H7 (cell line): Measurements from ENCODE around the gene TUBA8. TPM values are rescaled to one million over a fixed set of nuclear protein-coding genes. Genes with fewer than 3 reads are reported as not detected.
A peak's percentile ranks its signal among the peaks of the same experiment; 100 is the strongest.
"Not testable (repeated sequence)": the region's sequence is repeated elsewhere in the genome, so short reads cannot be mapped to it uniquely, and the experiment has no call there.

Experiments
- DNase-seq: peaks from one replicate; pipeline ENCODE4 v3.0.0; 2012
- H3K27me3 ChIP-seq: 2 replicates; pipeline ENCODE4 v1.6.0; 2011; ENCODE audit warnings: mild to moderate bottlenecking, low read length; ENCODE audit not compliant: control insufficient read depth, insufficient read depth
- H3K36me3 ChIP-seq: replicated peaks from 2 replicates; pipeline ENCODE4 v1.5.1; 2011; ENCODE audit warnings: low read length; ENCODE audit not compliant: control insufficient read depth, insufficient read depth
- H3K4me3 ChIP-seq: 2 replicates; pipeline ENCODE4 v1.5.1; 2011; ENCODE audit warnings: low read depth, mild to moderate bottlenecking, control low read depth, low read length, moderate library complexity; ENCODE audit not compliant: insufficient read depth
- total RNA-seq: library from RNA; depleted of rRNA; stranded (reverse); fragments of >200 nt; shearing (Covaris generic); gene quantifications from 2 replicates; pipeline ENCODE4 v1.2.3, GENCODE V29; 2014

TUBA8 gene
- total RNA-seq, 1 experiment from 2014 or later, result 2.7 TPM

GRCh38 chr22:18106550-18107341, 3.9 kb upstream of the TUBA8 start:
- not testable (repeated sequence) for H3K36me3 ChIP-seq, DNase-seq, H3K4me3 ChIP-seq
- peaks cover 26% of the 10 kb centered on the region for H3K27me3 ChIP-seq

- H3K36me3 ChIP-seq, result no peaks in the 10 kb centered on the region
- no peak for DNase-seq
- peaks cover 30% of the 10 kb centered on the region for H3K27me3 ChIP-seq
- H3K4me3 ChIP-seq, result no peak overlapping the region
These were observed 2.4 kb upstream of the TUBA8 start for GRCh38 chr22:18108187-18108586.

GRCh38 chr22:18109410-18110193, 1.0 kb upstream of the TUBA8 start:
- H3K4me3 ChIP-seq, result peak overlapping the region; percentile 22; the same call in 1 of the 2 replicates
- H3K27me3 ChIP-seq, result peaks cover 30% of the 10 kb centered on the region
- peak; percentile 44 for DNase-seq
- no peaks in the 10 kb centered on the region for H3K36me3 ChIP-seq

- peak; percentile 83 for DNase-seq
- H3K27me3 ChIP-seq, result peaks cover 30% of the 10 kb centered on the region
- no peaks in the 10 kb centered on the region for H3K36me3 ChIP-seq
- H3K4me3 ChIP-seq, result peak overlapping the region; percentile 22
These were observed 547 bp downstream of the TUBA8 start for GRCh38 chr22:18110954-18111758.

- Histone ChIP-seq H3K36me3 (no peaks in the 10 kb centered on the region), H3K4me3 (no peak overlapping the region), H3K27me3 (peaks cover 30% of the 10 kb centered on the region)
- peak; percentile 64 for DNase-seq
These were observed 1.2 kb downstream of the TUBA8 start for GRCh38 chr22:18111759-18112330.

GRCh38 chr22:18112440-18112839, 1.8 kb downstream of the TUBA8 start:
- H3K27me3 ChIP-seq, result peaks cover 30% of the 10 kb centered on the region
- no peak overlapping the region for H3K4me3 ChIP-seq
- DNase-seq, result no peak
- H3K36me3 ChIP-seq, result no peaks in the 10 kb centered on the region

GRCh38 chr22:18113680-18114394, 3.2 kb downstream of the TUBA8 start:
- peaks cover 30% of the 10 kb centered on the region for H3K27me3 ChIP-seq
- no peaks in the 10 kb centered on the region for H3K36me3 ChIP-seq
- peak; percentile 57 for DNase-seq
- no peak overlapping the region for H3K4me3 ChIP-seq

GRCh38 chr22:18114495-18114894, 3.9 kb downstream of the TUBA8 start:
- Histone ChIP-seq H3K27me3 (peaks cover 27% of the 10 kb centered on the region), H3K4me3 (no peak overlapping the region), H3K36me3 (no peaks in the 10 kb centered on the region)
- DNase-seq, result no peak

- DNase-seq, result no peak
- Histone ChIP-seq H3K4me3 (no peak overlapping the region), H3K36me3 (no peaks in the 10 kb centered on the region), H3K27me3 (peaks cover 20% of the 10 kb centered on the region)
These were observed 4.5 kb downstream of the TUBA8 start for GRCh38 chr22:18114976-18115652.

GRCh38 chr22:18115906-18116371, 5.3 kb downstream of the TUBA8 start:
- Histone ChIP-seq H3K36me3 (no peaks in the 10 kb centered on the region), H3K4me3 (no peak overlapping the region), H3K27me3 (peaks cover 12% of the 10 kb centered on the region)
- DNase-seq, result no peak

- Histone ChIP-seq H3K27me3 (peaks cover 5% of the 10 kb centered on the region), H3K4me3 (no peak overlapping the region), H3K36me3 (no peaks in the 10 kb centered on the region)
- no peak for DNase-seq
These were observed 6.0 kb downstream of the TUBA8 start for GRCh38 chr22:18116634-18117033.

GRCh38 chr22:18118345-18118915, 7.8 kb downstream of the TUBA8 start:
- DNase-seq, result no peak
- H3K36me3 ChIP-seq, result no peaks in the 10 kb centered on the region

More at GRCh38 chr22:18118345-18118915, 7.8 kb downstream of the TUBA8 start:
- H3K4me3 ChIP-seq, result no peak overlapping the region
- H3K27me3 ChIP-seq, result no peaks in the 10 kb centered on the region
